Endodermal cell (in vitro differentiated cells): ENCODE measurements around the gene KLKB1. TPM values are rescaled to one million over a fixed set of nuclear protein-coding genes. Genes with fewer than 3 reads are reported as not detected.

Experiments
- DNase-seq: peaks from one replicate; pipeline ENCODE4 v3.0.0-alpha.2; 2017
- H3K27ac ChIP-seq: 2 replicates; pipeline ENCODE4 v1.5.1; 2013; ENCODE audit warnings: mild to moderate bottlenecking, low read depth, low read length, moderate library complexity
- H3K27me3 ChIP-seq: 2 replicates; pipeline ENCODE4 v1.6.1; 2013; ENCODE audit warnings: mild to moderate bottlenecking, low read length, moderate library complexity; ENCODE audit not compliant: insufficient read depth, control insufficient read depth, poor library complexity, severe bottlenecking
- H3K36me3 ChIP-seq: 2 replicates; pipeline ENCODE4 v1.7.0; 2013; ENCODE audit warnings: mild to moderate bottlenecking, low read length, moderate library complexity; ENCODE audit not compliant: control insufficient read depth, insufficient read depth
- H3K4me1 ChIP-seq: one replicate; pipeline ENCODE4 v1.7.0; 2013; ENCODE audit warnings: low read length; ENCODE audit not compliant: control insufficient read depth, insufficient read depth
- H3K4me3 ChIP-seq: 2 replicates; pipeline ENCODE4 v1.5.1; 2013; ENCODE audit warnings: mild to moderate bottlenecking, low read length, moderate library complexity
- H3K9ac ChIP-seq: 2 replicates; pipeline ENCODE4 v1.6.1; 2013; ENCODE audit warnings: mild to moderate bottlenecking, low read length, moderate library complexity; ENCODE audit not compliant: poor library complexity, severe bottlenecking; ENCODE audit errors: extremely low read depth
- H3K9me3 ChIP-seq: 2 replicates; pipeline ENCODE4 v1.6.1; 2013; ENCODE audit warnings: mild to moderate bottlenecking, low read length, moderate library complexity; ENCODE audit not compliant: control insufficient read depth
- H3K27ac Mint-ChIP-seq: 2 replicates; pipeline ENCODE4 v1.8.0; 2020; ENCODE audit warnings: mixed read lengths
- H3K27me3 Mint-ChIP-seq: 2 replicates; pipeline ENCODE4 v1.8.0; 2021; ENCODE audit warnings: mild to moderate bottlenecking, mixed read lengths; ENCODE audit not compliant: insufficient read depth
- H3K36me3 Mint-ChIP-seq: 2 replicates; pipeline ENCODE4 v1.8.0; 2020; ENCODE audit warnings: low read depth, mixed read lengths
- H3K4me1 Mint-ChIP-seq: 2 replicates; pipeline ENCODE4 v1.8.0; 2020; ENCODE audit warnings: mixed read lengths
- H3K4me3 Mint-ChIP-seq: 2 replicates; pipeline ENCODE4 v1.8.0; 2020; ENCODE audit warnings: mild to moderate bottlenecking, moderate library complexity, mixed read lengths
- H3K9me3 Mint-ChIP-seq: 2 replicates; pipeline ENCODE4 v1.8.0; 2020; ENCODE audit warnings: mild to moderate bottlenecking, mixed read lengths
- CTCF ChIP-seq: fragments of 200-600 bp; sonication (generic); conservative IDR thresholded peaks from 2 replicates; pipeline ENCODE4 v1.5.0; 2021; ENCODE audit warnings: antibody characterized with exemption, mild to moderate bottlenecking
- WGBS, 2 experiments: methylation state at CpG; one replicate each; pipeline versions ENCODE4 v1.1.5 to v1.1.7; 2013; ENCODE audit warnings: missing lambda C conversion rate in 2 of 2, mixed read lengths in 1 of 2; ENCODE audit not compliant: insufficient coverage in 1 of 2, insufficient read length in 1 of 2; 5-methylcytosine and 5-hydroxymethylcytosine counted together
- total RNA-seq, 2 donors: library from RNA; stranded (reverse); fragmentation: NEBNext Ultra II Directional in 1 of 2; extraction: Animal tissue kit (Norgen Biotek cat#: 25700) in 1 of 2; gene quantifications; 2 replicates in 1 of 2; 3 replicates in 1 of 2; pipeline ENCODE4 v1.2.1, GENCODE V29; 2021

KLKB1 gene
- total RNA-seq, 2 donors from 2014 or later = 9.5 to 11.9 TPM

- H3K36me3 Mint-ChIP-seq = no peaks in the 10 kb centered on the region
- no peaks in the 10 kb centered on the region for H3K4me1 ChIP-seq
- peak within 1 kb of the TSS; percentile 89 for H3K27ac Mint-ChIP-seq
Observed at GRCh38 chr4:186265683-186266652, 38.7 kb downstream of the KLKB1 start, which contains the start of gene F11. Gene F11, plus strand, starts transcription at chr4:186266189. Its CDS starts 948 bp downstream, at chr4:186267137.

DNA sequence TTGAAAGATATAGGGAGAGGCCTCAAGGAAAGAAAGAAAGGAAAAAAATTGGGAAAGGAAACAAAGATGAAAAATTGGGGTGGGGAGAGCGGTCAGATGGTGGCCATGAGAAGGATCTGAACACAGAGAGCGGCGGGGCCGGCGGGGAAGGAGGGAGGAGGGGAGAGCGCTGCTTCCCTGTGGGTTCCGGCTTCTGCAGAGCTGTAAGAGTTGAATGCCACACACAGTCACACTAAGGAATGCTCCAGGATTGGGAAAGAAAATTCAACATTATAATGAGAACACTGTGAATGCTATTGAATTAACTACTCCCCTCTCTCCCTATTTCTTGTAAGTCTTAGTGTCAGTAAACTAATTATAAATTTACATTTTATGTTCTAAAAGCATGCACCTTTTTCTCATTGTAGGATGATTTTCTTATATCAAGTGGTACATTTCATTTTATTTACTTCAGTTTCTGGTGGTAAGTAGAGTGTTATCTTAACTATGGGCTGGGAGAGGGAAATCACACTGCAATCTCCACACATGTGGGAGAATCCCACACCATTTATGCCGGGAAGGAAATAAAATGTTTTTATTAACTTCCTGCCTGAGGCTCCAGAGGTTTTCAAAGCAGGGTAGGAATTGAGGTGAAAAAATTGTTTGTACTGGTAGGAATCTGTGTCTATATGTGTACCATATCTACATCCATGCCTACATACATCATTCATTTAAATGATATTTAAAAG lies 39.6 kb downstream of the KLKB1 start:
- no peaks in the 10 kb centered on the region for H3K9me3 ChIP-seq
- peak; percentile 76 for DNase-seq
- peak overlapping the region; percentile 57 for H3K4me3 ChIP-seq
- no peaks in the 10 kb centered on the region for H3K36me3 ChIP-seq
- no peaks in the 10 kb centered on the region for H3K4me1 ChIP-seq
- Mint-ChIP-seq H3K36me3 (no peaks in the 10 kb centered on the region), H3K27me3 (no peaks in the 10 kb centered on the region), H3K4me3 (peak overlapping the region; percentile 50), H3K9me3 (no peaks in the 10 kb centered on the region), H3K27ac (peak overlapping the region; percentile 89), H3K4me1 (peaks cover 14% of the 10 kb centered on the region)
- TF ChIP-seq CTCF = no peak
- no peak overlapping the region for H3K9ac ChIP-seq
- H3K27ac ChIP-seq = peak overlapping the region; percentile 34
- H3K27me3 ChIP-seq = no peaks in the 10 kb centered on the region
- WGBS, 2 experiments = 14% methylated on average over 5 of the region's 8 CpGs; no CpG with 5 or more reads in 1 of the 2 experiments

More at GRCh38 chr4:186265683-186266652, 38.7 kb downstream of the KLKB1 start, which contains the start of gene F11:
- Histone ChIP-seq H3K9ac (no peak within 1 kb of the TSS), H3K9me3 (no peaks in the 10 kb centered on the region), H3K27me3 (no peaks in the 10 kb centered on the region), H3K4me3 (peak within 1 kb of the TSS; percentile 57), H3K27ac (peak within 1 kb of the TSS; percentile 34), H3K36me3 (no peaks in the 10 kb centered on the region)
- peak within 1 kb of the TSS; percentile 50 for H3K4me3 Mint-ChIP-seq
- peaks cover 14% of the 10 kb centered on the region for H3K4me1 Mint-ChIP-seq
- H3K9me3 Mint-ChIP-seq = no peaks in the 10 kb centered on the region
- 43 to 53% methylated on average over 7 to 9 of the region's 10 CpGs for WGBS, 2 experiments
- H3K27me3 Mint-ChIP-seq = no peaks in the 10 kb centered on the region
- DNase-seq = peak; percentile 59
- no peak for TF ChIP-seq CTCF

- no peaks in the 10 kb centered on the region for H3K27me3 ChIP-seq
- H3K27ac Mint-ChIP-seq = no peak overlapping the region
- no peaks in the 10 kb centered on the region for H3K9me3 ChIP-seq
- H3K9ac ChIP-seq = no peak overlapping the region
- no peak for DNase-seq
- WGBS, 2 experiments = 88 to 98% methylated on average over 7 to 9 of the region's 9 CpGs
- H3K36me3 ChIP-seq = no peaks in the 10 kb centered on the region
- no peaks in the 10 kb centered on the region for H3K36me3 Mint-ChIP-seq
- TF ChIP-seq CTCF = no peak
- H3K9me3 Mint-ChIP-seq = no peaks in the 10 kb centered on the region
- H3K4me1 Mint-ChIP-seq = peaks cover 8% of the 10 kb centered on the region
- no peak overlapping the region for H3K4me3 ChIP-seq
- no peaks in the 10 kb centered on the region for H3K27me3 Mint-ChIP-seq
- no peaks in the 10 kb centered on the region for H3K4me1 ChIP-seq
- no peak overlapping the region for H3K4me3 Mint-ChIP-seq
- no peak overlapping the region for H3K27ac ChIP-seq
Observed at GRCh38 chr4:186271081-186271678, 43.9 kb downstream of the KLKB1 start.
